H9 (cell line): ENCODE measurements around the gene C19orf85. TPM values are rescaled to one million over a fixed set of nuclear protein-coding genes. Genes with fewer than 3 reads are reported as not detected.

Experiments used
- DNase-seq: peaks from one replicate; pipeline ENCODE4 v3.0.0-alpha.2; 2017
- H2AFZ ChIP-seq: one replicate; pipeline ENCODE4 v1.6.1; 2013; ENCODE audit warnings: mild to moderate bottlenecking, low read length, control low read depth, moderate library complexity
- H2AK5ac ChIP-seq: 2 replicates; pipeline ENCODE4 v1.6.1; 2013; ENCODE audit warnings: low read length, control low read depth, mixed read lengths; ENCODE audit not compliant: insufficient read length
- H2BK120ac ChIP-seq: one replicate; pipeline ENCODE4 v1.6.1; 2013; ENCODE audit warnings: low read depth, mild to moderate bottlenecking, low read length, control low read depth, inconsistent platforms; ENCODE audit not compliant: poor library complexity, severe bottlenecking
- H2BK12ac ChIP-seq: 2 replicates; pipeline ENCODE4 v1.6.1; 2013; ENCODE audit warnings: low read length, control low read depth, mixed read lengths, low read depth; ENCODE audit not compliant: insufficient read length
- H2BK15ac ChIP-seq: 2 replicates; pipeline ENCODE4 v1.6.1; 2013; ENCODE audit warnings: low read depth, low read length, control low read depth
- H2BK20ac ChIP-seq: one replicate; pipeline ENCODE4 v1.6.1; 2013; ENCODE audit warnings: low read depth, mild to moderate bottlenecking, low read length, control low read depth, inconsistent platforms; ENCODE audit not compliant: poor library complexity, severe bottlenecking
- H2BK5ac ChIP-seq: 2 replicates; pipeline ENCODE4 v1.6.1; 2013; ENCODE audit warnings: low read length, control low read depth, mixed read lengths; ENCODE audit not compliant: insufficient read length
- H3K14ac ChIP-seq: 2 replicates; pipeline ENCODE4 v1.6.1; 2013; ENCODE audit warnings: low read length, control low read depth; ENCODE audit not compliant: insufficient read depth
- H3K18ac ChIP-seq: 2 replicates; pipeline ENCODE4 v1.6.1; 2013; ENCODE audit warnings: low read depth, mild to moderate bottlenecking, mixed read lengths, low read length, control low read depth; ENCODE audit not compliant: insufficient read length
- H3K23ac ChIP-seq: 2 replicates; pipeline ENCODE4 v1.6.1; 2013; ENCODE audit warnings: low read length, control low read depth, mixed read lengths, low read depth; ENCODE audit not compliant: insufficient read length
- H3K23me2 ChIP-seq: 2 replicates; pipeline ENCODE4 v1.6.1; 2013; ENCODE audit warnings: low read depth, mild to moderate bottlenecking, mixed read lengths, low read length, control low read depth; ENCODE audit not compliant: insufficient read length, poor library complexity, severe bottlenecking
- H3K27ac ChIP-seq: 2 replicates; pipeline ENCODE4 v1.5.1; 2013; ENCODE audit warnings: low read length, control low read depth, mixed read lengths, low read depth; ENCODE audit not compliant: insufficient read length
- H3K27me3 ChIP-seq: 2 replicates; pipeline ENCODE4 v1.6.1; 2013; ENCODE audit warnings: low read length, control low read depth, inconsistent platforms; ENCODE audit not compliant: insufficient read depth
- H3K4ac ChIP-seq: 2 replicates; pipeline ENCODE4 v1.6.1; 2013; ENCODE audit warnings: low read depth, mild to moderate bottlenecking, control low read depth, inconsistent platforms, low read length, moderate library complexity
- H3K4me1 ChIP-seq: 2 replicates; pipeline ENCODE4 v1.6.1; 2013; ENCODE audit warnings: low read length, control low read depth, inconsistent platforms; ENCODE audit not compliant: insufficient read depth
- H3K4me2 ChIP-seq: 2 replicates; pipeline ENCODE4 v1.6.1; 2013; ENCODE audit warnings: low read length, control low read depth, mixed read lengths; ENCODE audit not compliant: insufficient read length, insufficient read depth
- H3K56ac ChIP-seq: 2 replicates; pipeline ENCODE4 v1.6.1; 2013; ENCODE audit warnings: low read depth, mild to moderate bottlenecking, mixed read lengths, low read length, control low read depth; ENCODE audit not compliant: insufficient read length
- H3K79me1 ChIP-seq: 2 replicates; pipeline ENCODE4 v1.6.1; 2013; ENCODE audit warnings: low read depth, mild to moderate bottlenecking, moderate library complexity, low read length, control low read depth, inconsistent platforms; ENCODE audit not compliant: insufficient read depth, poor library complexity, severe bottlenecking
- H3K79me2 ChIP-seq: 2 replicates; pipeline ENCODE4 v1.6.1; 2013; ENCODE audit warnings: low read length, control low read depth, inconsistent platforms; ENCODE audit not compliant: insufficient read depth
- H3K9ac ChIP-seq: 2 replicates; pipeline ENCODE4 v1.6.1; 2013; ENCODE audit warnings: low read length, control low read depth, mixed read lengths; ENCODE audit not compliant: insufficient read length; ENCODE audit errors: extremely low read depth
- H3K9me3 ChIP-seq: one replicate; pipeline ENCODE4 v1.6.1; 2013; ENCODE audit warnings: low read depth, low read length, inconsistent platforms; ENCODE audit not compliant: control insufficient read depth
- H3T11ph ChIP-seq: one replicate; pipeline ENCODE4 v1.6.1; 2013; ENCODE audit warnings: mild to moderate bottlenecking, low read length, control low read depth, inconsistent platforms
- H4K20me1 ChIP-seq: one replicate; pipeline ENCODE4 v1.6.1; 2013; ENCODE audit not compliant: control insufficient read depth, insufficient read length, insufficient read depth
- H4K5ac ChIP-seq: 2 replicates; pipeline ENCODE4 v1.6.1; 2013; ENCODE audit warnings: low read depth, mild to moderate bottlenecking, mixed read lengths, low read length, control low read depth; ENCODE audit not compliant: insufficient read length
- H4K8ac ChIP-seq: replicated peaks from 2 replicates; pipeline ENCODE4 v1.6.1; 2013; ENCODE audit warnings: low read length, control low read depth, mixed read lengths, low read depth; ENCODE audit not compliant: insufficient read length
- H4K91ac ChIP-seq: 2 replicates; pipeline ENCODE4 v1.6.1; 2013; ENCODE audit warnings: low read depth, mild to moderate bottlenecking, moderate library complexity, mixed read lengths, low read length, control low read depth; ENCODE audit not compliant: insufficient read length
- H3K27ac Mint-ChIP-seq, 3 experiments: 2 replicates in 2 of 3; 3 replicates in 1 of 3; pipeline ENCODE4 v1.8.0; 2020 to 2021; ENCODE audit warnings: mixed read lengths in 3 of 3, mild to moderate bottlenecking in 1 of 3, moderate library complexity in 1 of 3
- H3K27me3 Mint-ChIP-seq: 2 replicates; pipeline ENCODE4 v1.8.0; 2021; ENCODE audit warnings: low read depth, mild to moderate bottlenecking, moderate library complexity, mixed read lengths
- H3K36me3 Mint-ChIP-seq, 3 experiments: 2 replicates in 2 of 3; 3 replicates in 1 of 3; pipeline ENCODE4 v1.8.0; 2020 to 2021; ENCODE audit warnings: low read depth in 3 of 3, mixed read lengths in 3 of 3; ENCODE audit not compliant: insufficient read depth in 1 of 3
- H3K4me1 Mint-ChIP-seq, 2 experiments: 2 replicates each; pipeline ENCODE4 v1.8.0; 2020; ENCODE audit warnings: mixed read lengths in 2 of 2
- H3K4me3 Mint-ChIP-seq, 2 experiments: 2 replicates in 1 of 2; 3 replicates in 1 of 2; pipeline ENCODE4 v1.8.0; 2020 to 2021; ENCODE audit warnings: mild to moderate bottlenecking in 2 of 2, mixed read lengths in 2 of 2, moderate library complexity in 1 of 2
- H3K9me3 Mint-ChIP-seq, 2 experiments: 2 replicates in 1 of 2; 3 replicates in 1 of 2; pipeline ENCODE4 v1.8.0; 2020; ENCODE audit warnings: mild to moderate bottlenecking in 2 of 2, mixed read lengths in 2 of 2, moderate library complexity in 1 of 2
- WGBS: extraction: QIAGEN DNeasy Blood & Tissue Kit; methylation state at CpG from one replicate; pipeline ENCODE4 v1.1.7; 2013; ENCODE audit warnings: missing lambda C conversion rate, low lambda C conversion rate, mixed read lengths; ENCODE audit not compliant: insufficient read length; ENCODE audit errors: extremely low coverage; 5-methylcytosine and 5-hydroxymethylcytosine counted together
- total RNA-seq: library from RNA; stranded (reverse); gene quantifications from 2 replicates; pipeline ENCODE4 v1.2.1, GENCODE V29; 2021
- TF ChIP-seq, protein P1 (sequence below): fragments of 200-600 bp; sonication (generic); conservative IDR thresholded peaks from 3 replicates; pipeline ENCODE4 v1.8.0; 2021; ENCODE audit warnings: antibody characterized with exemption, mild to moderate bottlenecking

Gene C19orf85
- total RNA-seq, 1 experiment from 2014 or later, result 1.2 TPM

DNA sequence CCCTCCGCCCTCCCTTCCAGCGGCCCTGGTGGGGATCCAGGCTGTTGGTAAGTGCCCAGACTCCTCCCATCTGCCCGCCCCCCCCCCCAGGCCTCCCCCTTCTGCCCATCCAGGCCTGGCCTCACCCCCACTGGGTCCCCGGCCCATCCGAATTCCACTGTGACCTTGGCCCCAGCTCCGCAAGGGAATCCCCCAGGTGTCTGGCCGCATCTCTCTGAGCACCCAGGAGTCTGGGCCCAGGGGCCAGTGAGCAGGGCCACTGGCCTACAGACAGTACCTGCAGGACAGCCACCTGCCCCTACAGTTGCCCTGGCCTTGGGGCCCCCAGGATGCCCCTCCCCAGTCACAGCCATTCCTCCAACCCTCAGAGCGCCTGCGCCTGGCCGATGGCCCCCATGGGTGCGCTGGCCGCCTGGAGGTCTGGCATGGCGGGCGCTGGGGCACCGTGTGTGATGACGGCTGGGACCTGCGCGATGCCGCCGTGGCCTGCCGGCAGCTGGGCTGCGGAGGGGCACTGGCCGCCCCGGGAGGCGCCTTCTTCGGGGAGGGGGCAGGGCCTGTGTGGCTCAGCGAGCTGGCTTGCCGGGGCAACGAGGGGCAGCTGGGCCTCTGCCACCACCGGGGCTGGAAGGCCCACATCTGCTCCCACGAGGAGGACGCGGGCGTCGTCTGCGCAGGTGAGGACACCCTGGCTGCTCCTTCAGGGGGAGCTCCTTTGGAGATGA is 24.6 kb upstream of the C19orf85 start:
- Histone ChIP-seq H3K4me2 (no peak overlapping the region), H2BK15ac (no peak overlapping the region), H3K27me3 (no peaks in the 10 kb centered on the region), H3K9ac (no peak overlapping the region), H3K56ac (no peak overlapping the region), H3K4me1 (peaks cover 3% of the 10 kb centered on the region), H3K23me2 (peaks cover 8% of the 10 kb centered on the region), H3K79me2 (no peaks in the 10 kb centered on the region), H2AFZ (no peak overlapping the region), H2BK120ac (no peak overlapping the region), H3K18ac (no peak overlapping the region), H3T11ph (no peak overlapping the region), H2BK12ac (no peak overlapping the region), H4K8ac (no peak overlapping the region), H3K23ac (no peak overlapping the region), H3K14ac (no peak overlapping the region), H2AK5ac (no peak overlapping the region), H2BK5ac (no peak overlapping the region), H2BK20ac (no peak overlapping the region), H3K4ac (no peak overlapping the region), H3K9me3 (no peaks in the 10 kb centered on the region), H4K91ac (no peak overlapping the region), H3K27ac (no peak overlapping the region), H4K20me1 (no peaks in the 10 kb centered on the region), H4K5ac (no peak overlapping the region), H3K79me1 (no peaks in the 10 kb centered on the region)
- TF ChIP-seq, protein P1, sequence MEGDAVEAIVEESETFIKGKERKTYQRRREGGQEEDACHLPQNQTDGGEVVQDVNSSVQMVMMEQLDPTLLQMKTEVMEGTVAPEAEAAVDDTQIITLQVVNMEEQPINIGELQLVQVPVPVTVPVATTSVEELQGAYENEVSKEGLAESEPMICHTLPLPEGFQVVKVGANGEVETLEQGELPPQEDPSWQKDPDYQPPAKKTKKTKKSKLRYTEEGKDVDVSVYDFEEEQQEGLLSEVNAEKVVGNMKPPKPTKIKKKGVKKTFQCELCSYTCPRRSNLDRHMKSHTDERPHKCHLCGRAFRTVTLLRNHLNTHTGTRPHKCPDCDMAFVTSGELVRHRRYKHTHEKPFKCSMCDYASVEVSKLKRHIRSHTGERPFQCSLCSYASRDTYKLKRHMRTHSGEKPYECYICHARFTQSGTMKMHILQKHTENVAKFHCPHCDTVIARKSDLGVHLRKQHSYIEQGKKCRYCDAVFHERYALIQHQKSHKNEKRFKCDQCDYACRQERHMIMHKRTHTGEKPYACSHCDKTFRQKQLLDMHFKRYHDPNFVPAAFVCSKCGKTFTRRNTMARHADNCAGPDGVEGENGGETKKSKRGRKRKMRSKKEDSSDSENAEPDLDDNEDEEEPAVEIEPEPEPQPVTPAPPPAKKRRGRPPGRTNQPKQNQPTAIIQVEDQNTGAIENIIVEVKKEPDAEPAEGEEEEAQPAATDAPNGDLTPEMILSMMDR, result no peak
- Mint-ChIP-seq H3K9me3 (no peaks in the 10 kb centered on the region), H3K27me3 (peaks cover 7% of the 10 kb centered on the region), H3K36me3 (peaks cover 0 to 5% (median 0%) of the 10 kb centered on the region in 3 experiments; a peak in 3 of 7 replicates), H3K27ac (no peak overlapping the region), H3K4me1 (peaks cover 16 to 37% of the 10 kb centered on the region in 2 experiments), H3K4me3 (no peak overlapping the region)
- no peak for DNase-seq
- WGBS, result no CpG with 5 or more reads among the region's 36 CpGs
